SK-MEL-5 (cell line): ENCODE measurements around the gene CDC25C. TPM values are rescaled to one million over a fixed set of nuclear protein-coding genes. Genes with fewer than 3 reads are reported as not detected.

ENCODE experiments used
- DNase-seq: peaks from one replicate; pipeline ENCODE4 v3.0.0-alpha.2; 2016; ENCODE audit warnings: low read depth, low spot score
- in situ Hi-C: cut with HindIII; loops from 2 replicates; pipeline ENCODE4 v1.10.0; 2016; ENCODE audit warnings: low sequenced_read_pairs, high pct_unique_total_duplicates, low pct_unique_long_range_greater_than_20kb
- polyA plus RNA-seq, 2 experiments: library from polyadenylated mRNA; depleted of rRNA; stranded (reverse); fragments of >200 nt; gene quantifications; 2 replicates each; pipeline ENCODE4 v1.2.3, GENCODE V29; 2015
- total RNA-seq: library from RNA; depleted of rRNA; stranded (reverse); fragments of >200 nt; shearing (Covaris generic); gene quantifications from 2 replicates; pipeline ENCODE4 v1.2.3, GENCODE V29; 2014; rRNA removed

Gene CDC25C
- 9.0 and 9.3 TPM in 2 replicates for total RNA-seq
- polyA plus RNA-seq (2015; cell fraction: cytosol; rRNA removed): 8.4 and 9.3 TPM in 2 replicates
- polyA plus RNA-seq (2015; cell fraction: nucleus; rRNA removed): 9.3 and 10.9 TPM in 2 replicates

DNA sequence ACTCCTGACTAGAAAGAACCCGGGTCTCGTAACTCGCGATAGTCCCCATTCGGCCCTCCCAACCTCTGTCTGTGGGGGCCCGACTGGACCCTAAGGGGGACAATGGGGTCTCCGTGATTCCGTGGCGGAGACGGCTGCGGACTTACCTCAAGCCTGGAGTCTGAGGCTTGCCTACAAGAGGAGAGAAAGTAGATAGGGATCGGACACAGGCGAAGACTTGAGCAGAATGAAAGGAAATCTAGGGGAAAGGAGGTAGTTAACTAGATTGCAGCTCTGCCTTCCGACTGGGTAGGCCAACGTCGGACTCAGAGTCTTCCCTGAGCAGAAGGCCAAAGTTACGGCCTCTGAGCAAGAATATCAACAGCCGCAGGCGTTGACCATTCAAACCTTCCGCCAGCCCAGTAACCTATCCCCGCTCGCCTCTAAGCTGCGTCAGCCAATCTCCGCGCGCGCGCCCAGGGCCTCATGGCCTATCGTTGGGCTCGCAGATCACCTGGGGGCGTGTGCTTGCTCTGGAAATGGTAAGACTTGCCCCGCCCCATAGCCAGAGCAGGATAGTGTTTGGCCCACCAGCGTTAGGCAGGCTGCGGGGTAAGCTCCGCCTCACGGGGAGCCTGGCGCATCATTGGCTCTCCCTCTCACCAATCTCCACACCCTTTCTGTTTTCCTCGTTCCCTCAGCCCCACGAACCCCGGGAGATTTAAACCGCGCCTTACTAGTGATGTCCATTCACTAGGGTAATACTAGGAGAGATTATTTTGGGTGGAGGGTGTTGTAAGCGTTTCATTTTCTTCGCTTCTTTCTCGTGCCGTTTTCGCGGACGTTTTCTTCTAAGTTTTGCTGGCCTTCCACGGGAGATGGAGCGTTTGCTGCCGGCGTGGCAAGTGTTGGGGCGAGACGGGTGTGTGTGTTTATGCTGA, at the start of gene CDC25C:
Gene CDC25C (minus strand): TSS at position 356 of the 920 bp plus-strand sequence. CDS start 624 bp downstream, outside the sequence.
- in situ Hi-C loops: no loop called here
- DNase-seq: peak; percentile 99

DNA sequence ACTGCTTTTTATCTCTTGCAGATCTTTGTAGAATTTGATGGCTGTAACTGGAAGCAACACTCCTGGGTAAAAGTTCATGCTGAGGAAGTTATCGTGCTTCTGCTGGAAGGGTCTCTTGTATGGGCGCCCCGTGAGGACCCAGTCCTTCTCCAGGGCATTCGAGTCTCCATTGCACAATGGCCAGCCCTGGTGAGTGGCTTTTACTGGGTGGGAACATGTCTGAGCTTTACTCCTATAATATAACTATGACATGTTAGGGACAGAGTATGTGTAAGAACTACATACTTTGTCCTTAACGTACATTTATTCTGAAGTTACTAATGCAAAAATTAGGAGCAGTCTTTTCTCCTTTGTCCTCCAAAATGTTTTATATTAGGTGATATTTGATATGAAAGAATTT, 41.0 kb upstream of the CDC25C start:
- in situ Hi-C loops: no loop called here
- DNase-seq: no peak

DNA sequence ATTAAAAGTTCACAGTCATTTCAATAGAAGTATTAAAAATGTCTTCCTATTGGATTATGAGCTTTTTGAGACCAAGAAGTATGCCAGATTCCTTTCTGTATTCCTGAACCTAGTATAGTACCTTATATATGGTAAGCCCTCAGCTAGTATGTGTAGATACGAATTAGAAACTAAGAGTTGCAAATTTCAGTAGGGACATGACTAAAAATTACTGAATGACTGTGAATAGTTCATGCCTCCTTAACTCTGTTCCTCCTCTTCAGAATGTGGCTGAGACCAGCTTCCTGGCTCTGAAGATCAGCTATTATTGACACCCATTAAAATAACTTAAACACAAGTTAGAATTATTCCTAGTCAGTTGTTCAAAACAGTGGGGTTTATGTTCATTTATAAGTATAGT, 40.6 kb upstream of the CDC25C start:
- in situ Hi-C loops: no loop called here
- no peak for DNase-seq

DNA sequence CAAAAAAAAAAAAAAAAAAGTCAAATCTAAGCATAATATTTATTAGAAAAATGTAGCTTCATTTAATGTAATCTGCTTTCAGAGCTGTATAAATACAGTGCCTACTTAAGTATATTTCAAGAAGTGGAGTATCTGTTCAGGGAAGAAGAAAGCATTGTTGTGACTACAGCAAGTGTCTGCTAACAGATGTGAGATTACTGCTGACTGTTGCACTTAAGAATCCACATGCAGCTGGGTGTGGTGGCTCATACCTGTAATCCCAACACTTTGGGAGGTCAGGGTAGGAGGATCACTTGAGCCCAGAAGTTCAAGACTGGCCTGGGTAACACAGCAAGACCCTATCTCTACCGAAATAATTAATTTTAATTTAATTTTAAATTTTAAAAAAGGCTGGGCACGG, 39.9 kb upstream of the CDC25C start:
- in situ Hi-C loops: no loop called here
- no peak for DNase-seq

DNA sequence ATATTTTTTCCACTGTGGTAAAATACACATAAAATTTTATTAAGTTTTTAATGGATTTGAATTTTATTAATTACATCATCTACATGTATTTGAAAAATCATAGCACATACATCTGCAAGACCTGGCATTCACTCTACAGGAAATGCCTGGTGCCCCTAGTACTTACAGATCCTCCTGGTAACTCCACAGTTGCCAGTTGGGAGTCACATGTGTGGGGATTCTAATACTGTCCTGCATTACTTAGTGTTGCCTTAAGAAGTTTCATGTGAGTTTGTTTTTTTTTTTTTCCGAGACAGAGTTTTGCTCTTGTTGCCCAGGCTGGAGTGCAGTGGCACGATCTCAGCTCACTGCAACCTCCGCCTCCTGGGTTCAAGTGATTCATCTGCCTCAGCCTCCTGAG, 38.9 kb upstream of the CDC25C start:
- in situ Hi-C loops: no loop called here

DNA sequence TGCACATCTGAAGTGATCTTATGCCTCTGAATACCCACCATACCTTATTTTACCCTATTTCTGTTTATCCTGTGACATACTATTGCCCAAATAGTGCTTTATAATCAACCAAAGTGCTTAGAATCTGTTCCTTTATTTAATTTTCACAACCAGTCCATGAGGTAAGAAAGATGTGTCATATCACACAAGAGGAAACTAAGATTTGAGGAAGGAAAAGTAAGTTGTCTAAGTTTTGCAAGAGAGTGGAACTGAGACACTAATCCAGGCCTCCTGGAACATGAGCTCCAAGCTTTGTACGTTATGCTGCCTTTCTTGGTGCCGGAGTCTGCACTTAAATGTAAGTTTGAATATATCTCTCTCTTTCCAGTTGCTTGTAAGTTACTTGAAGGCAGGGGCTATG, 38.1 kb upstream of the CDC25C start:
- no peak for DNase-seq
- in situ Hi-C loops: no loop called here

More for the DNA sequence above, 38.9 kb upstream of the CDC25C start:
- peak; percentile 36 for DNase-seq

DNA sequence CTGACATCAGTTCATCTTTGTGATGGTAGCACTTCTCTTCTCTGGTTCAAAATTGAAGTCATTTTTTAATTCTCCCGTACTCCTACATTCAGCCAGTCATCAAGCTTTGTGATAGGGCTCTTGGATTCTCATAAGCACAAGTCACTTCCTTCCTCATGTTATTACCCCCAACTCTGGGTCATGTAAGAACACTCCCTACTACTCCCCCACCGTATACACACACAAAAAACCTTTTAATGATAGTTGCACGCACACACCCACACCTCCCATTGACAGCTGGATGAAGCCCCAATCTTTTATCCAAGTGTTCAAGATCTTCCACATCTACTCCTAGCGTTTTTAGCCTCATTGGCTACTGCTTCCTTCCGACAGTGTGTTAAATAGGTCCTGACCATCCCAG, 37.7 kb upstream of the CDC25C start:
- DNase-seq: no peak

DNA sequence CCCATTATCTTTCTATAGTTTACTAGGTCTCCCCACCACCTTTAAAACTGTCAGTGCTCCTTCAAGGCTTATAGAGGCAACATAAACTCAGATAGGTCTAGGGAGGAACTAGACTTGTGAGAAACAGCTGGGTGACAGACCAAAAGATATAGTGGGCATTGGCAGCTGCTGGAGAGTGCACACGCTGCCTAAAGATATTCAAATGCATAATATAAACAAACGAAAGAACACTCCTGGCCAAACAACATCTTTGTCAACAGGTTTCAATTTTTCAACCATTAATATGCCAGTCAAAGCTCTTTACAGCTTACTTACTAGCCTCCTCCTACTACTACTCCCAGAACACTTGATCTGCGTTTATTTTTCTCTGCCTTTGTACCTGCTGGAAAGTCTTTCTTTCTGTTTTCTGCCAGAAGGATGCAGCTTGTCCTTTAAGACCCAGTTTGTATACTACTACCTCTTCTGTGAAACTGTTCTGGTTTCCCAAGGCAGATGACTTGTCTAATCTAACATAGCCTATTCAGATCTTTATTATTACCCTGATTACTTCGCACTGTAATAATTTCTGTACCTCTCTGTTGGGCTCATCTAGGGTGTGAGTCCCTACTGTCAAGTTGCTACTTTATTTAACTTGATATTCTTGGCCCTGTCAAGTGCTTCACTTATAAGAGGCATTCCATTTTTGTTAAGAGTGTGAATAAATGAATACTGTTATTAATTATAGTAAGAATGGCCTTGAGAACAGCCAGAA, 35.2 kb upstream of the CDC25C start:
- DNase-seq: no peak
- in situ Hi-C loops: no loop called here

More for the DNA sequence above, 37.7 kb upstream of the CDC25C start:
- in situ Hi-C loops: no loop called here

DNA sequence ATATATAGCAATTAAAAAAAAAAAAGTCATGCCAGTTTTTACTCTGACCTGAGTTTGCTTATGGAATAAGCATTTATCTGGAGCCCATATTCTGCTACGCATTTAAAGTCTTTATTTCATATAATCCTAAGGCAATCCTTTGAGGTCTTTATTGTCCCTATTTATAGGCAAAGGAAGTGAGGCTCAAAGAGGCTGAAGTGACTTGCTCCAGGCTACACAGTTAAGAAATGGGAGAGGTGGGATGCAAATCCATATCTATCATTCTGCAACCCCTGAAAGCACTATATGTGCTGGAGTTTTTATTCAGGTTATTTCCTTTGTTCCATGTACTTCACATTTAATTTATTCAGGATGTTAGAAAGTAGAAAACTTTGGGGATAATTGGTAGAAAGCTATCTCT, 33.0 kb upstream of the CDC25C start:
- in situ Hi-C loops: no loop called here
- no peak for DNase-seq

DNA sequence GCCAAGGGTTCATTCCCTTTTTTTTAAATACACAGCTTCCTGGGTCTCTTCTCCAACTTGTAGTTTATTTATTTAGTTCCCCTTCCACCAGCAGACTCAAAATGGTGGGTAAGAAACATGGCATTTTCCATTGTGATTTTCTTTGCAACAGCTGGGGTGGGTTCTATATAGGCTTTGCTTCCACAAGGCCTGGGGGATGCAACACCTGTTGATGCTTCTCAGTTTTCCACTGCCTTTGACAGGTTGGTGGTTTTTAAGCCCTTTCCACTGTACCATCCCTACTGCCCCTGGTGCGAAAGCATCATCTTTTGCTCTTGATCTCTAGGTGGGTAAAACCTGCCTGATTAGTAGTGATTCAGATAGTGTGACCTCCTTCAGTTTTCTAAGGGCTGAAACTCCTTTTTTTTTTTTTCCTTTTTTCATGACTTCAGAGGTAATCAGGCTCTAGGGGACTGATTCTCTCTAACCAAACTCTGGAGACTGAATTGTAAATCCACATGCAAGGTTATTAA, 29.4 kb upstream of the CDC25C start:
- DNase-seq: no peak
- in situ Hi-C loops: no loop called here

DNA sequence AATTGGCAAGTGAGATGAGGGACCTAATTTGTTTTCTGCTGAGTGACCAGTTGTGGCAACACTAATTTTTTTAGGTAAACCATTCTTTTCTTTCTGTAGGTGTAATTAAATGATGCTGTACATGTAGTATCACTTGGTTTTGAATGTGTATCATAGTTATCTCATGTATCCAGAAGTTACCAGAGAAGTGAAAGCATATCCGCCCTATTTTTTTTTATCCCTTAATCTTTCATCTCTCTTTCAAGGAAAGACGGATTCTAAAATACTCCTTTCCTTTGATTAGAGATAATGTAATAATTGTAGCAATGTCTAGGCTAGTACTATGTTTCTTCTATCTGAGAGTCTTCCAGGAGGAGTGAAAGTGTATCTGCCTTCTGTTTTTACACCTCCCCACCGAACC, 28.0 kb upstream of the CDC25C start:
- in situ Hi-C loops: no loop called here

DNA sequence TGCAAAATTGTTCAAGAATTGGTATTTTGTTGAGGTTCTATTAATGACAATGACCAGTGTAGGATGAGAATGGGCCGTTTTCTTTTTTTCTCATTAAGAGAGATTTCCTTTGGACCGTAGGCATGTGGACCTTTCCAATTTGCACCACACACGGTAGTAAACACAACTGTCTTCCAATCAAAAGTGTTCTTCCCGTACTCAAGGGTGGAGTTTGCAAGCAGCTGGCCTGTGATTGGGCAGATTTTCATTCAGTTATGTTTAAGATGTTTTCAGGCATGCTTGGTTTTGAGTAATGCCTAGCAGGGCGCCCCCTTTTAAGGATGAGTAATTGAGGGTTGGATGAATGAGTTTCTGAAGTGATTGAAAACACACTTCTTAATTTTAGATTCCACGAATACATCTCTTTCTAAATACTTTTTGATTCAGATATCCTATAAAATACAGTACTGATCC, 23.3 kb upstream of the CDC25C start:
- in situ Hi-C loops: no loop called here
- peak; percentile 79 for DNase-seq

More for the DNA sequence above, 28.0 kb upstream of the CDC25C start:
- no peak for DNase-seq

DNA sequence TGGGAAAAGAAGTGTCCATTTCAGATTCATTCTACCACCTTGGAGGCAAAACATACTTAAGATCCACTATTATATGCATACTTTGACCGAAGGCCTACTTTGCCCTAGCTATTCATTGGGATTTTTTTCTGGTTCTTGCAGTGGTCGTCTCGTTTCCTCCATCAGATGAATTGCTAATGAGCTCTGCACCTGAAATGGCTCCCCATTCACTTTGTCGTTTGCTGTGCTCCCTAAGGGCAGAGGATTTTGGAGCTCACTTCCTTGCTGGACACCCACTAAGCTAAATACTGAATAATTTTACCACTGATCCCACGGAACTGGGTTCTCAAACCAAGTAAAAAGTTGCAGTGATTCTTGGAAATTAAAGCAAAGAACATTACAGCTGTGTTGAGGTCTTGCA, 22.8 kb upstream of the CDC25C start:
- in situ Hi-C loops: no loop called here
- DNase-seq: no peak

DNA sequence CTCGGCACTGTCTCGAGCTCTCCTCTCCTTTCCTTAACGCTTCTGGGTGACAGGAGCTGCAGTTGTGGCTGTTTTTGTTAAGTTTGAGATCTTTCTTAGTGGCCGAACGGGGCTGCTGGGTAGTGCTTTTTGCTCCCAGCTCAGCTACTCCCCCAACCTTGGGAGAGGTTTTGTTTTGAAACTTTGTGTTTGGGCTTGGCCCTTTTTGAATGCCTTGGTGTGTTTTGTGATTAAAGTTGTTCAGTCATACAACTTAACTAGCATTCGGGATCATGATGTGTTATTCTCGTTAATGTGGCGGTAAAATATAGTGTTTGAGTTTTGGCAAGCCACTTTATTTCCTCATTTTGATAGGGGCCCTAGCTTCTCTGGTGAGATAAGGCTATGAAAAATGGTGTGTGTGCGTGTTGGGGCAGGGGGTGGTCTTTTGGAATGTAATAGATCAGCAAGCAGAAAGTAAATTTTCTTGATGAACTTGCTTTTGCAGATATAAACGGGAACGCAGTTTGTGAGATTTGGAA, 22.0 kb upstream of the CDC25C start:
- in situ Hi-C loops: no loop called here
- no peak for DNase-seq

DNA sequence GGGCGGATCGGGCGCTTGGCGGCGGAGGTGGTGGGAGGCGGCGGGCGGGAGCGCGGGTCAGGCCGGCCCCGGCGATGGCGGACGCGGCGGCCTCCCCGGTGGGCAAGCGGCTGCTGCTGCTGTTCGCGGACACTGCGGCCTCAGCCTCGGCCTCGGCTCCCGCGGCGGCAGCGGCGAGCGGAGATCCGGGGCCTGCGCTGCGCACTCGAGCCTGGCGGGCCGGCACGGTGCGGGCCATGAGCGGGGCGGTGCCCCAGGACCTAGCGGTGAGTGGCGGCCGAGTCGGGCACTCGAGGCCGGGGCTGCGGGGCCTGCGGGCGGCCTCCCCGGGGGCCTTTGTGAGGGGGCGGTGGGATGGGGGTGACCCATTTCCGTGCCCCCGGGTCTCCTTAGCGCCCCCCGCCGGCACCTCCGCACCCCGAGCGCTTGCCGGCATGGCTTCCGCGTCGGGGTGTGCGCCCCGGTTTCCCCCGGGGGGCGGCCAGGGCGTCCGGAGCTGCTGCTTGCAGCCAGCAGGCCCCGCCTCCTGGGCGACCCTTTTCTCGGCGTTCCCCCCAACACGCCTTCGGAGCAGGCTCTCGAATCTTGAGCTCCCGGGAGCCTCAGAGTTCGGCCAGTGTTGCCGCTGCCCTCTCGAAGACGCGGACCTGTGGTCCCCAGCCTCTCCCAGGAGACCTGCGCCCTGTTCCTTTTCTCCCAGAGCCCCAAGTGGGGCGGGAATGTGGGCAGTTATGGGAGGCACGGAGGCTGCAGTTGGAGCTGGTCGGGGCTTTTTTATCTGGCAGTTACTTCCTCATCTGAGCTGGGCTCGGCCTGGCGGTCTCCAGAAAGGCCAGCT, 21.3 kb upstream of the CDC25C start:
- in situ Hi-C loops: no loop called here
- peak; percentile 44 for DNase-seq

DNA sequence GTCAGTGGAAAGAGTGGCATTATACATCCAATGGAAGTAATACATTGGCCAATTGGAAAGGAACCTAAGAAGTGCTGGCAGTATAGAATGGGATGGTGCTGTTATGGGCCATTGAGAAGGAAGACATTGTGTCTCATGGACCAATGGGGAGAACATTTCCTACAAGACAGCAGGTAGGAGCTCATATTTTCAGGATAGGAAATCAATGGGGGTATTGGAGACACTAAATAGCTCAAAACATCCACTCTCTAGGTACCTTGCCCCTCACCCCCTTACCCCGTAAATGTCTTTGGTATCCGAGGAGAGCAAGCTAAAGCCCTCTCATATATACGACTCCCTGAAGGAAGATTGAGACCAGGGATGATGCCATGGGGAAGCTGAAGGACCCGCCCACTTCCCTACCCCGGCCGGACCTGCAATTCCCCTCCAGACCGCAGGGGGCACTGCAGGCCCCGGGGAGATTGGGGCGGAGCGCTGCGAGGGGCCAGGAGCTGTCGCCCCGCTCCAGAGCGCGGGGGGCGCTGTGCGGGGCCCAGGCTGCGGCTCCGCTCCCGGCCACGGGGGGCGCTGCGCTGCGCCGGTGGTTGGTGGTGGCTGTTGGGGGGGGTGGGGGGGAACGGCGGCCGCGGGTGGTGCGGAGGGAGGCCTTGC, 20.6 kb upstream of the CDC25C start, which contains the start of gene KDM3B:
Gene KDM3B (plus strand): TSS at position 615 of the 651 bp plus-strand sequence. CDS start 111 bp downstream, outside the sequence.
- in situ Hi-C loops: no loop called here
- DNase-seq: peak; percentile 85

DNA sequence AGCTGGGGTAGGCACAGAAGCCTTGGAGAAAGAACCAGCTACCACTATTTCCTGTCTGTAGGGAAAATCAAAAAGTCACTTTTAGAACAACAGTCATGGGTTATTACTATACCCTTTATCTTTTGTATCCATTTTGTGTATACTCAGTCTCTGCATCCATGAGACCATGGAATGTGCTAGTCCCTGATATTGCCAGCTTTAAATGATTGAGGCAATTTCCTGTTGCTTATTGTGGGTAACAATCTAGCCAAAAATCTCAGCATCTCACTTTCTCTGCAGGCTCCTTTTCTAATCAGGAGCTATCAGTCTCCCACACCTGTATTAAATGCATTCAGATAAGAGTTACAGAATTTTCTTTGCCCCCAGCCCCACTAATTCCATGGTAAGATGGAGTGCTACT, 19.9 kb upstream of the CDC25C start:
- DNase-seq: no peak
- in situ Hi-C loops: no loop called here
